ENCODE data around the gene LPCAT3. TPM values are rescaled to one million over a fixed set of nuclear protein-coding genes. Genes with fewer than 3 reads are reported as not detected.

LPCAT3 gene
- polyA plus RNA-seq, 1 experiment, result 37.6 TPM

DNA sequence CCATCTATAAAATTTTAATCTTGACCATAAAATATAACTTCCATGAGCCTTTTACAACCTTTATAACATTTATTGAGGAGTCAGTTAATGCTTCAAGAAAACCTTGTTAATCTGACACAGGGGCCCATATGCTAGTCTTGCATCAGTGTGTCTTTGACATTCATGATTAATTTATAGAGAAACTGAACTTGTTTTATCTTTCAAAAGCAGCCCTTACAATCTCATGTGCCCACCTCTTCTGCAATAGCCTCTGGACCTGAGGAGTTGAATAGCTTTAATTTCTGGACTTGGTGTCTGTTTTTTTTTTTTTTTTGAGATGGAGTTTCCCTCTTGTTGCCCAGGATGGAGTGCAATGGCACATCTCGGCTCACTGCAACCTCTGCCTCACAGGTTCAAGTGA is 8.6 kb upstream of the LPCAT3 start:
- H3K27me3 ChIP-seq (ENCODE audit: control insufficient read depth, insufficient read depth, low read length), result peaks cover 6% of the 10 kb centered on the region
- CTCF ChIA-PET, result interaction anchor here (0.6 kb wide), 1 partner anchor 9 kb away, joined by 3 read pairs; the partner anchor contains the start of gene LPCAT3
- no peak for DNase-seq (ENCODE audit: low read depth, low spot score)
- no peak overlapping the region for H3K4me3 ChIP-seq (ENCODE audit: low read depth, low read length)
- no peak for TF ChIP-seq CTCF (IDR thresholded peaks at IDR 0.05; ENCODE audit: low read depth, low read length)
- no peaks in the 10 kb centered on the region; the same call in 1 of the 2 replicates for H3K9me3 ChIP-seq (ENCODE audit: control insufficient read depth, insufficient read depth, low read length)
- POLR2A ChIA-PET, result no interaction called here
- H3K27ac ChIP-seq (ENCODE audit: low read depth, low read length), result no peak overlapping the region

DNA sequence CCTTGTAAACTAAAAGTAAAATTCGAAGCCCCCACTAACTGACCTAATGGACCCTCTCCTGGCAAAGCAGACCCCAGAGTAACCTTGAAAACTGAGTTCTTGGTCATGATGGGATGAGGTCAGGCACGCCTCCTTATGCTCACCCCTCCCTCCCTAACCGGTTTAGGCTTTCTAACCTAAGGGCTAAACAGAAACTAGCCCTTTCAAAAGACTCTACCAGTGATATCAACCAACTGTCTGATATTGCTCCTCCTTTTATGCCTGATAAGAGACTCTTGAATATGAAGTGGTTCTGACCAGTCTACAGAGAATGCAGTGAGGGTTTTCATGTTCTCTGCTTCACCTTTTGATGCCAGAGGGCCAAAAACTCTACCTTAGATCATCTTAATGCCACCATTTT is 4.8 kb upstream of the LPCAT3 start:
- DNase-seq (ENCODE audit: low read depth, low spot score), result no peak
- Histone ChIP-seq H3K27ac (ENCODE audit: low read depth, low read length) (no peak overlapping the region), H3K9me3 (ENCODE audit: control insufficient read depth, insufficient read depth, low read length) (no peaks in the 10 kb centered on the region), H3K27me3 (ENCODE audit: control insufficient read depth, insufficient read depth, low read length) (peaks cover 3% of the 10 kb centered on the region), H3K4me3 (ENCODE audit: low read depth, low read length) (no peak overlapping the region)
- ChIA-PET POLR2A (no interaction called here), CTCF (no interaction called here)
- no peak for TF ChIP-seq CTCF (IDR thresholded peaks at IDR 0.05; ENCODE audit: low read depth, low read length)

DNA sequence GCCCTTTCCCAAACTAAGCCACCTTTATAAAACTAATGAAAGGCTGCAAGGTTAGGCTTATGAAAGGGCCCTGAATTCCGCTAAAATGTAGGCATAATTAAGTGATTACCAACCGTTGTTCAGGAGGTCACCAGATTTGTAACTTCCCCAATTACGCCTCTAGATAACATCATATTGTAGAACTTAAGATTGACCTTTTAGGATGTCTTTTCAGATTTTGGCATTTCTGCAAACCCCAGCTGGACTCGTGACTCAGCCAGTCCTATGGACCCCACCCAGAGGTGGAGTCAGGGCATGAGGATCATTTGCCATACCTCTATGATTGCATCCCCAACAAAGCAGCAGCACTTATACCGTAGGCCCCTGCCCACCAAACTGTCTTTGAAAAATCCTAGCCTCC is 3.7 kb upstream of the LPCAT3 start:
- ChIA-PET CTCF (no interaction called here), POLR2A (interaction anchor here (0.6 kb wide), 1 partner anchor 58 kb away, joined by 4 read pairs; no protein-coding TSS in a partner anchor)
- DNase-seq (ENCODE audit: low read depth, low spot score), result no peak
- H3K9me3 ChIP-seq (ENCODE audit: control insufficient read depth, insufficient read depth, low read length), result no peaks in the 10 kb centered on the region
- H3K27ac ChIP-seq (ENCODE audit: low read depth, low read length), result no peak overlapping the region
- peaks cover 3% of the 10 kb centered on the region for H3K27me3 ChIP-seq (ENCODE audit: control insufficient read depth, insufficient read depth, low read length)
- TF ChIP-seq CTCF (IDR thresholded peaks at IDR 0.05; ENCODE audit: low read depth, low read length), result no peak
- no peak overlapping the region for H3K4me3 ChIP-seq (ENCODE audit: low read depth, low read length)

GRCh38 chr12:7019043-7019569 is 830 bp upstream of the LPCAT3 start:
- Histone ChIP-seq H3K4me3 (ENCODE audit: low read depth, low read length) (peak overlapping the region; percentile 59), H3K9me3 (ENCODE audit: control insufficient read depth, insufficient read depth, low read length) (no peaks in the 10 kb centered on the region), H3K27me3 (ENCODE audit: control insufficient read depth, insufficient read depth, low read length) (no peaks in the 10 kb centered on the region), H3K27ac (ENCODE audit: low read depth, low read length) (no peak overlapping the region)
- POLR2A ChIA-PET, result interaction anchor here (0.7 to 1.6 kb wide), 4 partner anchors 41 to 89 kb away, joined by 3 to 5 read pairs (median 3); partner anchors contain the start of gene C1S
- DNase-seq (ENCODE audit: low read depth, low spot score), result no peak
- CTCF ChIA-PET, result interaction anchor here (0.7 to 1.8 kb wide), 4 partner anchors 11 to 95 kb away, joined by 3 to 7 read pairs (median 3); partner anchors contain the start of gene C1S
- no peak for TF ChIP-seq CTCF (IDR thresholded peaks at IDR 0.05; ENCODE audit: low read depth, low read length)

GRCh38 chr12:7017870-7018349 is 366 bp downstream of the LPCAT3 start:
- no peaks in the 10 kb centered on the region for H3K27me3 ChIP-seq (ENCODE audit: control insufficient read depth, insufficient read depth, low read length)
- DNase-seq (ENCODE audit: low read depth, low spot score), result no peak
- peak overlapping the region; percentile 47 for H3K27ac ChIP-seq (ENCODE audit: low read depth, low read length)
- no peaks in the 10 kb centered on the region for H3K9me3 ChIP-seq (ENCODE audit: control insufficient read depth, insufficient read depth, low read length)
- CTCF ChIA-PET, result interaction anchor here (0.5 to 2.0 kb wide), 15 partner anchors 9 to 945 kb away, joined by 3 to 7 read pairs (median 4); partner anchors contain the start of genes C1RL and C1S
- H3K4me3 ChIP-seq (ENCODE audit: low read depth, low read length), result peak overlapping the region; percentile 90
- TF ChIP-seq CTCF (IDR thresholded peaks at IDR 0.05; ENCODE audit: low read depth, low read length), result no peak
- POLR2A ChIA-PET, result interaction anchor here (0.6 to 1.6 kb wide), 3 partner anchors 43 to 91 kb away, joined by 3 to 5 read pairs (median 4); partner anchors contain the start of gene C1S

All from AG04450 (cell line).